OCI-LY1 (cell line): ENCODE measurements around the gene OR2V2.

Experiments used
- EZH2 ChIP-seq: fragments of 200-600 bp; sonication (generic), shearing (Covaris generic); IDR thresholded peaks from 2 replicates; pipeline ENCODE4 v1.8.0; 2017; ENCODE audit warnings: borderline replicate concordance, mixed run types, mild to moderate bottlenecking, antibody characterized with exemption, low read length, moderate library complexity, mixed read lengths
- TF ChIP-seq, protein P1 (sequence below): fragments of 200-600 bp; sonication (generic), shearing (Covaris generic); IDR thresholded peaks from 2 replicates; pipeline ENCODE4 v1.5.1; 2017; ENCODE audit warnings: mild to moderate bottlenecking, antibody characterized with exemption, low read length, moderate library complexity, mixed read lengths

DNA sequence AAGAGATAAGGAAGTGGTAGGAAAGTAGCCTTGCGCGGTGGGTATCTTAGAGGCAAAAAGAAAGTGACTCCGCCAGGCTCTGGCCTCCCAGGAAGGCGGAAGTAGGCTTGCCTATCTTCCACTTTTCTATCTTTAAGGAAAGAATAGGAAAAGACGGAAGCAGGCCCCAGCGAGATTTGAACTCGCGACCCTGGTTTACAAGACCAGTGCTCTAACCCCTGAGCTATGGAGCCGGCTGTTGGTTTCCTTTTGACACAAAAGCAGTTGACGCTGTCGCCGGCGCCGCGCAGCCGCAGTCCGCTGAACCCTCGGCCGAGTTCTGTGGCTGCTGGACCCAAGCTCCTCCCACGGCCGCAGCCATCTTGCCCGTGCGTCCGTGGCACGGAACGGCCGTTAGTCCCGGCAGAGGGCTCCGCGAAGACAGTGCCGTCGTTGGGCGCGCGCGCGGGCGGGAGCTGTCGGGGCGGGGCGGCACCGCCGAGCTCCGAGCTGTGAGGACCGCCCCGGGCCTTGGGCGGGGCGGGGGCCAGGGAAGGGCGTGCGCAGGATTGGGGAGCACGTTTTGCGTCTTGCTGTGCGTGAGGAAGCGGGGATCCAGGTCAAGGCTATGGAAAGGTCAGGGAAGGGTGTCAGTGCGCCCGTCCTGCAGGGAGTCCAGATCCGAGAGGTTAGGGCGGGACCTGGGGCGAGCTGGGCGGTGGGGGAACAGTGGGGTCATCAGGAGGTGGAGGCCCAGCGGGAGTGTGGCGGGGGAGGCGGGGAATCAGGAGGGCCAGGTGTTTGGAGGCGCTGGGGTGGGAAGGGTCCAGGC, 44.3 kb downstream of the OR2V2 start:
- TF ChIP-seq, protein P1, sequence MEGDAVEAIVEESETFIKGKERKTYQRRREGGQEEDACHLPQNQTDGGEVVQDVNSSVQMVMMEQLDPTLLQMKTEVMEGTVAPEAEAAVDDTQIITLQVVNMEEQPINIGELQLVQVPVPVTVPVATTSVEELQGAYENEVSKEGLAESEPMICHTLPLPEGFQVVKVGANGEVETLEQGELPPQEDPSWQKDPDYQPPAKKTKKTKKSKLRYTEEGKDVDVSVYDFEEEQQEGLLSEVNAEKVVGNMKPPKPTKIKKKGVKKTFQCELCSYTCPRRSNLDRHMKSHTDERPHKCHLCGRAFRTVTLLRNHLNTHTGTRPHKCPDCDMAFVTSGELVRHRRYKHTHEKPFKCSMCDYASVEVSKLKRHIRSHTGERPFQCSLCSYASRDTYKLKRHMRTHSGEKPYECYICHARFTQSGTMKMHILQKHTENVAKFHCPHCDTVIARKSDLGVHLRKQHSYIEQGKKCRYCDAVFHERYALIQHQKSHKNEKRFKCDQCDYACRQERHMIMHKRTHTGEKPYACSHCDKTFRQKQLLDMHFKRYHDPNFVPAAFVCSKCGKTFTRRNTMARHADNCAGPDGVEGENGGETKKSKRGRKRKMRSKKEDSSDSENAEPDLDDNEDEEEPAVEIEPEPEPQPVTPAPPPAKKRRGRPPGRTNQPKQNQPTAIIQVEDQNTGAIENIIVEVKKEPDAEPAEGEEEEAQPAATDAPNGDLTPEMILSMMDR = no peak
- TF ChIP-seq EZH2 = no peak
